GM12874 (cell line): Measurements from ENCODE around the gene ZDHHC21.

Experiments used
- TF ChIP-seq, protein P1 (sequence below): IDR thresholded peaks from 2 replicates; pipeline ENCODE4 v1.5.1; 2011; ENCODE audit warnings: low read depth, mild to moderate bottlenecking, control low read depth, low read length, moderate library complexity; ENCODE audit not compliant: insufficient read depth

ZDHHC21 gene

DNA sequence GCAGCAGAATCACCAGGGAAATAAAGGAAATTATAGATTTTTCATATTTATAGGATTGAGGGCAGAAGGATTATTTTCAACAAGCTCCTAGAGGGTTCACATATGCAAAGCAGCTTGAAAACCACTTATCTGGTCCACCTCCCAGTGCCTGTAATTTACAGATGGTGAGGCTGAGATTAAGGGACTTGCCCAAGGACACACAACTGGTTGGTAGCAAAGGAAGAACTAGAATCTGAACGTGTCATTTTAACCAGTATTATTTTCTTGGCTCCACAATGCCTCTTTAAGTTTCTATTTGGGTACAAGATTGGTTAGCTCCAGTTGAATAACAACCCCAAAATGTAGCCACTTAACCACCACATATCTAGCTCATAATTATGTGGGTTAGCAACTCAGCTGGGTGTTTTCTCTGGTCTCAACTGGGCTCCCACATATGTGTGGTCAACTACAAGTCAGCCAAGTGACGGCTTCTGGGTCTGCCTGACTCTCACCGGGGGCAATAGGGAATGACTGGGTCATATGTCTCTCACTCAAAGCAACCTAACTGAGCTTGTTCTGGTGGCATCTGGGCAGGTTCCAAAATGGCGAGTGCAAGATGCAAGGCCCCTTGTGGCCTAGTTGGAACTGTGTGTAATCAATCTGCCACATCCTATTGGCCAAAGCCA is 127.7 kb downstream of the ZDHHC21 start:
- TF ChIP-seq, protein P1, sequence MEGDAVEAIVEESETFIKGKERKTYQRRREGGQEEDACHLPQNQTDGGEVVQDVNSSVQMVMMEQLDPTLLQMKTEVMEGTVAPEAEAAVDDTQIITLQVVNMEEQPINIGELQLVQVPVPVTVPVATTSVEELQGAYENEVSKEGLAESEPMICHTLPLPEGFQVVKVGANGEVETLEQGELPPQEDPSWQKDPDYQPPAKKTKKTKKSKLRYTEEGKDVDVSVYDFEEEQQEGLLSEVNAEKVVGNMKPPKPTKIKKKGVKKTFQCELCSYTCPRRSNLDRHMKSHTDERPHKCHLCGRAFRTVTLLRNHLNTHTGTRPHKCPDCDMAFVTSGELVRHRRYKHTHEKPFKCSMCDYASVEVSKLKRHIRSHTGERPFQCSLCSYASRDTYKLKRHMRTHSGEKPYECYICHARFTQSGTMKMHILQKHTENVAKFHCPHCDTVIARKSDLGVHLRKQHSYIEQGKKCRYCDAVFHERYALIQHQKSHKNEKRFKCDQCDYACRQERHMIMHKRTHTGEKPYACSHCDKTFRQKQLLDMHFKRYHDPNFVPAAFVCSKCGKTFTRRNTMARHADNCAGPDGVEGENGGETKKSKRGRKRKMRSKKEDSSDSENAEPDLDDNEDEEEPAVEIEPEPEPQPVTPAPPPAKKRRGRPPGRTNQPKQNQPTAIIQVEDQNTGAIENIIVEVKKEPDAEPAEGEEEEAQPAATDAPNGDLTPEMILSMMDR: no peak

DNA sequence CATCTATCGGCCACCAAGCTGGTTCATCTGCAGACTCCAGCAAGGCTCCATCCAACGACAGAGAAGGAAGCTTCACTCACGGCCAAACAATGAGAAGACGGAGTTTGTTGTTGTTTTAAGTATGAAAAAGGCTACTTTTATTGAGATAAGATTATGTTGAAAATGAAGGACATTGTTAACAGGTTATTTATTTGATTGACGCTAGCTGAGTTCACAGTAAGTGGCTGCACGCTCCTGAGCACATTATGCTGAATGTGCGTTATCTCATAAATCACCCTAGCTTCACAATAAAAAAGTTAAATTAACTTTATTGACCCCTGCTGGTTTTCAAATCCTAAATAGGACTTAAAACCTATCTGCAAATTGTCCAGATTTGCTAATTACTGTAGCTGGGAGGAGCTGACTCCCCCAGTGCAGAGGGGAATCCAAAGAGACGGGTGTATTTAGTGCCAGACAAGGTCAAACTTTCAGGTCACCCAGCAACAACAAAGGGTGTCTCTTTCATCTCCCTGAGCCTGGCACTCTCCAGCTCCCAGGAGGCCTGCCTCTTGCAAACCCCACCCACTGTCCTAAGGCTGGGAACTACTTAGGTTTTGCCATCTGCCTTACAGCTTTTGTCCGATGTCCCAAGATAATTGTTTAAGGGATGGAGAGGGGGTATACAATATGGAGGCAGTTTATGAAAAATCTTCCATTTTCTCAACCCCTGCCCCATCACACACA is 129.2 kb downstream of the ZDHHC21 start:
- TF ChIP-seq, protein P1: no peak

DNA sequence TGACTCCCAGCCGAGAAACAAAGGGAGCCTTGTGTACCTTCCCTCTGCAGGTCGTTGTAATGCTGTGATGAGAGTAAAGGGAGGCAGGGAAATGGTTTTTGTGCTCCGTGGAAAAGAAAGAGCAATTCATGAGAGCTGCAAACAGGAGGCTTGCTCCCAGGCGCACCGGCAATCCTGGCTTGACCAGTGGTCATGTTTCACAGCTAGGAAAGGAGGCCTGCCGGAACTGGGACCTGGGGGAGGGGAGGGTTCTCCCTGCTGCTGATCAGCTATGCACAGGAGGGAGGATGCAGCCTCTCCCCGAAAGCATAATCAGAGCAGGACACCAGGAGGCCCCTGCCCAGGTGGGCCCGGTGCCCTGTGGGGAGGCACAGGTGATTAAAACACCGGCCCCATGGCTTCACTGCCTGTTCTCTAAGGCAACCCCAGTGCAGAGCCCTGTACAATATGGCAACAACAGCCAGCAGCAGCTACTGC is 131.3 kb downstream of the ZDHHC21 start:
- TF ChIP-seq, protein P1: no peak
